Effector memory CD4-positive, alpha-beta T cell (primary cell): Measurements from ENCODE around the gene TTC21A.
A peak's percentile ranks its signal among the peaks of the same experiment; 100 is the strongest.

Experiments used
- DNase-seq, 3 donors: peaks; one replicate each; pipeline ENCODE4 v3.0.0-alpha.2; 2020
- H3K27ac ChIP-seq: 2 replicates; pipeline ENCODE4 v1.7.0; 2013; ENCODE audit warnings: mild to moderate bottlenecking, low read length, moderate library complexity; ENCODE audit not compliant: insufficient read depth, poor library complexity, severe bottlenecking
- H3K27me3 ChIP-seq: replicated peaks from 2 replicates; pipeline ENCODE4 v1.7.0; 2013; ENCODE audit warnings: mild to moderate bottlenecking, low read length; ENCODE audit not compliant: insufficient read depth, control insufficient read depth, poor library complexity, severe bottlenecking
- H3K36me3 ChIP-seq: 2 replicates; pipeline ENCODE4 v1.7.0; 2013; ENCODE audit warnings: mild to moderate bottlenecking, low read length, moderate library complexity; ENCODE audit not compliant: control insufficient read depth, insufficient read depth
- H3K4me1 ChIP-seq: 2 replicates; pipeline ENCODE4 v1.7.0; 2013; ENCODE audit warnings: low read length, mild to moderate bottlenecking; ENCODE audit not compliant: control insufficient read depth, insufficient read depth, poor library complexity, severe bottlenecking
- H3K4me3 ChIP-seq: 2 replicates; pipeline ENCODE4 v1.7.0; 2013; ENCODE audit warnings: low read length, low read depth, mild to moderate bottlenecking; ENCODE audit not compliant: insufficient read depth, poor library complexity, severe bottlenecking
- H3K9me3 ChIP-seq: 2 replicates; pipeline ENCODE4 v1.7.0; 2013; ENCODE audit warnings: mild to moderate bottlenecking, low read length, moderate library complexity; ENCODE audit not compliant: control insufficient read depth

TTC21A gene

DNA sequence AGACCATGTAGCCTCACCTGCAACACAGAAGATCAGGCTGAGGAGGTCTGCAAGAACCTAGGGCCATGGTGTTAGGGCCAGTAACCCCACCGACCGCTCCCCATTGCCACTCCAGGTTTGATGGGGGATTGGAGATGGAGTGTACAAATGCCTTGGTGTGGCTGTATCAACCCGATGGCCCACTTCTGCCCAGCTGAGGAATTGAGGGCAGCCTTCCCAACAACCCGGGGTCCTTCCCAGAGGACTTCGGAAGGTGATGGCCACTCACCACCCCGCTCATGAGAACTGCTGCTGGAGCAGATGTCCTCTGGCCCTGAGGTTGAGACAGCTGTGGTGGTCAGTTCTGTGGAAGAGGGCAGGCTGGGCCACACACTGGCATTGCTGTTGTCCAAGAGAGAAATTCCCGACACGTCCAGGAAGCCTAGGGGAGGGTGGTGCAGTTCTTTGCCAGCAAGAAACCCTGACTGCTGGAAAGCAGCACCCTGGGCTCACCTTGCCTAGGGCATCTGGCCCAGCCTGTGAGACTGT is 8.9 kb upstream of the TTC21A start:
- Histone ChIP-seq H3K4me3 (no peak overlapping the region), H3K4me1 (no peaks in the 10 kb centered on the region), H3K27ac (no peak overlapping the region), H3K36me3 (peaks cover 63% of the 10 kb centered on the region), H3K27me3 (no peaks in the 10 kb centered on the region), H3K9me3 (no peaks in the 10 kb centered on the region)
- DNase-seq, result no peak

DNA sequence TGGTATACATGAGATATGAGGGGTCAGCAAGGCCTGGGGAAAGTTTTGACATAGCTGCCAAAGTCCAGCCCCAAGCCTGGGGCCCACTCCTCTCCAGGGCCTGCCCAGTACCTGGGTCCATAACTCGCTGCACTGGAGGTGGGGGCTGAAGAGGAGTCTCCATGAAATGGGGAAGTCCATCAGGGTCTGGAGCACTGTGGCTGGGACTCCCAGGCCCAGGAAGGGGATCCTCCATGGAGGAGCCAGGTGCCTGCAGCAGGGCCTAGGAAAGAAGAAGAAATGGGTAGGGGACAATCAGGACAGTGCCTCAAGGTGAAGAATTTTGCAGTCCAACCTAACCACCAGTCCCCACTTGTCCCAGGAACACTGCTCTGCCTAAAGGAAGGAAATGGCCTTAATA is 8.2 kb upstream of the TTC21A start:
- Histone ChIP-seq H3K9me3 (no peaks in the 10 kb centered on the region), H3K36me3 (peaks cover 58% of the 10 kb centered on the region), H3K27ac (no peak overlapping the region), H3K4me3 (no peak overlapping the region), H3K27me3 (no peaks in the 10 kb centered on the region), H3K4me1 (no peaks in the 10 kb centered on the region)
- DNase-seq, result no peak

DNA sequence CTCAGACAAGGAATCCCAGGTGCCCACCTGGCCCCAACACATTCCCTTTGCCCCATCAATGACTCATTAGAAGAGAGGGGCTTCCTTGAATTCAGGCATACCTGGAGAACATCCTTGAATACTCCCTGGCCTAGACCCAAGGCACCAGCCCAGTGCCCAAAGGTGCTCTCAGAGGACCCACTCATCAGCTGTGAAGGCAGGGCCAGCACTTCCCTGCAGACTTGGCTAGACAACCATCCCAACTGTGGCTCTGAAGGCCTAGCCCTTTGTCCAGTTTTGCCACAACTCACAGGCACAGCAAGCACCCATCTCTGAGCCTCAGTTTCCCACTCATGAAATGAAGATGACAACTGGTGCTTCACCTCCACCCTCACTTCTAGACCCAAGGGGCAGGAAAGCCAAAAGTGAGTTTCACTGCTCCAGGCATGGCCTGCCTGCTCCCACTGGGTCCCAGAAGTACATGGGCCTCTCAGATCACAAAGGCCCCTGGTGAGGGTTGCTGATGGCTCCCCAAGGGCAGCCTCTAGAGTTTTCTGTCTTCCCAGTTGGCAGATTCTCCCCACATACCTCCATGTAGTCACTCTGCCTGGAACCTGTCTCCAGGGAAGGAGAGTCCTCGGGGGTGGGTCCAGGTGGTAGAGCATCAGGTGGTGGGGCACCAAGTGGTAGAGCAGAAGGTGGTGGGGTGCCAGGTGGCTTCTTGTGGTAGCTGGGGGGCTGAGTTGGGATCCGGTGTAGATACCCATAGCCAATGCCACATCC is 7.6 kb upstream of the TTC21A start:
- Histone ChIP-seq H3K27me3 (no peaks in the 10 kb centered on the region), H3K9me3 (no peaks in the 10 kb centered on the region), H3K4me1 (no peaks in the 10 kb centered on the region), H3K4me3 (no peak overlapping the region), H3K36me3 (peaks cover 51% of the 10 kb centered on the region), H3K27ac (no peak overlapping the region)
- no peak for DNase-seq

DNA sequence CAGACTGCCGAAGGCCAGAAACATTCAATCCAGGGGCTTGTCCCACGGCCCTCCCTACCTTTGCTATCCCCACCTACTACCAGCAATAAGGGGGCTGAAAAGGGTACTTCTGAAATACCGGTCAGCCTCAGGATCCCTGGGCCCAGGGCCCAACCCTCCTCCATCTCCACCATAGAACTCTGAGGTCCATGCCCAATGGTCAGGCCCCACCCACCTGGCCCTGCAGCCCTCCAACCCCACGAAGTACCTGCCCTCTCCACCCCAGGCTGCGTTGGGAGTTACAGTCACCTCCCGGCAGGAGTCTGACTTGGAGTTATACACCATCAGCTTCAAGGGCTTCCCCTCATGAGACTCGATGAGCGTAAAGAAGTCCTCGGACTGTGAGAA is 7.0 kb upstream of the TTC21A start:
- Histone ChIP-seq H3K27ac (no peak overlapping the region), H3K36me3 (peaks cover 48% of the 10 kb centered on the region), H3K27me3 (no peaks in the 10 kb centered on the region), H3K4me1 (peaks cover 2% of the 10 kb centered on the region), H3K4me3 (no peak overlapping the region), H3K9me3 (no peaks in the 10 kb centered on the region)
- DNase-seq, result no peak

DNA sequence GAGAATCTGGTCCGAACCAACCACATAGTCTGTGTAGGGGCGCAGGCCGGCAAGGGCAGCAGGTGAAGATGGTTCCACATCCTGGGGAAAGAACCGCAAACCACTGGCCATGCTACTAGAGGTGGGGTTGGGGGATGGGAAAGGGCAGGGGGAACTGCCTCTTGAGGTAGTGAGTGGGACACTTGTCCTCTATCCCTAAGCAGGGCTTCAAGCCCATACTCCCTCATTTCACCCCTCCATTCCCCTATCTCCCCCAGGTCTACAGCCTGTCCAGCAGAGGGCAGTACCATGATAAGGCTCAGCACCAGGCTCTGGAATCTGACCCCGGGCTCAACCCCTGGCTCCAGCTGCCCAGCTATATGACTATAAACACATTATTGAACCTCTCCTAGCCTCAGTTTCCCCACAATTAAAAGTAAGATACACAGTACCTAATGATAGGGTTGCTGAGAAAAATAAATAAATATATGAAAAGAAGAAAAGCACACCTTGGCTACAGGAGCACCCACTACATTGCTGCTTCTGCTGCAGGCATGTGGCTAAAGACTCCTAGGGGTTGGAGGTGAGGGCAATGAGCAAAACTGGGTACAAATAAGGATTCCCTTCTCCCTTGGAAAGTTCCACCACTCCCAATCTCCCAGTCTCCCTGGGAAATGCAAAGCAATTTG is 6.3 kb upstream of the TTC21A start:
- peaks cover 4% of the 10 kb centered on the region for H3K4me1 ChIP-seq
- peaks cover 43% of the 10 kb centered on the region for H3K36me3 ChIP-seq
- no peaks in the 10 kb centered on the region for H3K27me3 ChIP-seq
- no peak overlapping the region for H3K4me3 ChIP-seq
- no peaks in the 10 kb centered on the region for H3K9me3 ChIP-seq
- peak in 1 of 3 donors; percentile 32 for DNase-seq
- H3K27ac ChIP-seq, result no peak overlapping the region

DNA sequence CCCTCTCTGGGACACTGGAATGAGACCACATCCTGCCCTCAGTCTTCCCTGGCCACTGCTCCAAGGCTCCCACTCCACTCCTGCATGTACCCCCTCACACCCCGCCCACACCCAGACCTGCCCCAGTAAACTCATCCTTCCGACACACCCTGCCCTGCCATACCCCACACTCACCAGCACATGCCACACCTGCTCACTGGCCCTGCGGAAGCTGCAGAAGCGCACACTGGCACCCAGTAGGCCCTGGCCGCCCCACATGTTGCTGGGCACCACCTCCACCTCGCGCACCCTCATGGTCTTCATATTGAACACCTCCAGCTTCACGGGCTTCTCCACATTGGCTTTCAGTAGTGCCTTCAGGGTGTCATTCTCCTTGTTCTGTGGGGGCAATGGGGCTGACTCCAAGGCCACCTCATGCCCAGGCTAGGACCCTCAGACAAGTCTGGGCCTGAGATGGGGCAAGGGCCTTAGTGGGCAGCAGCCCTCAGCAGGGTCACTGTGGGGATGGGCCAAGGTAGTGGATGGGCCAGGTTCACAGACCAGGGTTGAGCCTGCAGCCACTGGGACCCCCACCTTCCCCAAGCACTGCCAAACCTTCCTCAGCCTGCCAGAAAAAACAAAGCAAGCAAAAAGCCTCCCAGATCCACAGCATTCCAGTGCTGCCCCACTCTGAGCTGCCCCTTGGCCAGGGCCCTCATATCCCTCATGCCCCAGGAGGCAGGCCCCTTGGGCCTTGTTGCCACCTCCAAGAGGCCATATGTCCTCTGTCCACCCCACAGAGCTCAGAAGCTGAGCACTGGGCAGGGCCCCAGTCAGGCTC is 4.8 kb upstream of the TTC21A start:
- H3K36me3 ChIP-seq, result peaks cover 27% of the 10 kb centered on the region
- H3K27ac ChIP-seq, result peak overlapping the region; percentile 3
- H3K9me3 ChIP-seq, result no peaks in the 10 kb centered on the region
- no peaks in the 10 kb centered on the region for H3K27me3 ChIP-seq
- H3K4me1 ChIP-seq, result peaks cover 11% of the 10 kb centered on the region
- no peak for DNase-seq
- H3K4me3 ChIP-seq, result no peak overlapping the region

DNA sequence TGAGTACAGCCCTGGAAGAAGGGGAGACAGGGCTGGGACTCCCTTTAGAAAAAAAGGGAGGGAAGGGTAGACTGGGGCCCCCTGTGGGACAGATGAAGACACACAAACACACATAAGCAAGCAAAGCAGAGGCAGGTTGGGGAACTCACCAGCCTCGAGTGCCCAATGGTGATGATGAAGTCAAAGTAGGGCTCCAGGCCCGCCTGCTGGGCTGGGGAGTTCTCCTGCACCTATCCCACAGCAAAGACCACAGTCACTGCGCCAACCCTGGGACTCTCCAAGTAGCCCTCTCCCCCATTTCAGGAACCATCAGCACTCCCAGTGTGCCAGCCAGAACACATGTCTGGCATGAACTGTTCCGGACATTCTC is 4.2 kb upstream of the TTC21A start:
- peaks cover 21% of the 10 kb centered on the region for H3K36me3 ChIP-seq
- H3K9me3 ChIP-seq, result no peaks in the 10 kb centered on the region
- H3K4me1 ChIP-seq, result peaks cover 15% of the 10 kb centered on the region
- H3K27ac ChIP-seq, result no peak overlapping the region
- H3K27me3 ChIP-seq, result no peaks in the 10 kb centered on the region
- DNase-seq, result no peak
- no peak overlapping the region for H3K4me3 ChIP-seq

DNA sequence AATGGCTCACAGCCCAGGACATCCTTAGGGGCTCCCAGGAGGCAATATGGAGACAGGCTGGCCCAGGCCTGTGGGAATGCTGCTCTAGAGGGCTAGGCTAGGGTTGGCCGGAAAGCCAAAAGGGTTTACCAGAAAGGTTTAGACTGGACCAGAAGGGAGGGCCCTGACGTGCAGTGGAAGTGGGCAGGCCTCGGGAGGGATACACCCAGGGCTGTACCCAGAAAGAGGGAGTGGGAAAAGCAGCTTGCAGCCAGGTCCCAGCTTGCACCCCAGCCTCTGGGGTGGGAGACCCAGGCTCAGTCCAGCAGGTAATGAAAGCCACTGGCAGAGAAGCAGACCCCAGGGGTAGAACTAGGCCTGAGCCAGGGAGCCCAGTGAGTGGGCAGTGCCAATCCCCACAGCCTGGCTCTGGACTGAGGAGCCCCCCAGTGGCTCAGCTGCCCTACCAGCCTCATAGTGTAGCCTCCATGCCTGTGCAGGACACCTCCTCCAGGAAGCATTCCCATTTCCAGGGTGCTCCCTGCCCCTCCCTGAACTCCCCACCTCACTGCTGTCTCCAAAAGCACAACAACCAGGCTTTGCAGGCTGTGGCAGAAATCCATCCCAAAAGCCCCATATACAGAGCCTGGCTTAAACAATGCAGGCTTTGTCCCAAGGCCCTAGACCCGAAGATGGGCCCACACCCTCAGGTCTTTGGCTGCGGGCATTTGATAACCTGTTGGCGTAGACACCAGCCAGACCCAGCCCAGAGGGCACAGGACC is 3.5 kb upstream of the TTC21A start:
- Histone ChIP-seq H3K36me3 (peaks cover 17% of the 10 kb centered on the region), H3K27me3 (no peaks in the 10 kb centered on the region), H3K4me1 (peaks cover 20% of the 10 kb centered on the region), H3K4me3 (no peak overlapping the region), H3K9me3 (no peaks in the 10 kb centered on the region), H3K27ac (peak overlapping the region; percentile 0)
- DNase-seq, result no peak

DNA sequence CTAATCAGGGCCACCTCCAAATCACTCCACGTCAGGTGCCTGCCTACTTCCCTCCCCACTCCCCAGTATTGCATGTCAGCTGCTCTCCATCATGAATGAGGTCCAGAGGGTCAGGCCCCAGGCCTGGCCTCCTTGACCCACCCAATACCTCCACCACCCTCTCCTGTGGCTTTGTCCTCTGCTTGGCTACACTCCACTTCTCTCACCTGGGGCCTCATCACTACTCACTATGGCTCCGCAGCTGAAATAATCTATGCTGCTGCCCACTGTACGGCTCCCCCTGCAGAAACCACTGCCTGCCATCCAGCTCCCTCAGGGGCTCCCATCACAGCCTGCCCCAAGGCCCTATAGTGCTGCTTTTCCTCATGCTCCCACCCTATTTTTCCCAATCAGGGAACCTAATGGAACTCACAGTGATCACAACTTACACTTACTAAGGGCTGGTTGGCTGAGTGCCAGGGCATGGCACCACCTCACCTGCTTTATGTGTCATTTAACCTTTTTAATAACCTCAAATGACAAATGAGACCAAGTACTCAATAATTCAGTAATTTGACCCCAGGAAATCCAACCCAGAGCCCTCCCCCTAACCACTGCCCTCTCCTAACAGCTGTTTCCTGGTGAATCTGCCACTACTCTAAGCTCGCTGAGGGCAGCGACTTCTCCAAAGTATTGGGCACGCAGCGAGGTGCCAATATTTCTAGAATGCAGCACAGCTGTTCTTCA is 2.4 kb upstream of the TTC21A start:
- H3K36me3 ChIP-seq, result peaks cover 6% of the 10 kb centered on the region
- H3K4me1 ChIP-seq, result peaks cover 20% of the 10 kb centered on the region
- H3K4me3 ChIP-seq, result no peak overlapping the region
- H3K27ac ChIP-seq, result no peak overlapping the region
- no peaks in the 10 kb centered on the region for H3K27me3 ChIP-seq
- DNase-seq, result no peak
- no peaks in the 10 kb centered on the region for H3K9me3 ChIP-seq
